Hematopoietic multipotent progenitor cell treated with erythropoietin and hydrocortisone succinate and interleukin-3 and kit ligand, for 15 days (in vitro differentiated cells): ENCODE data around the gene RARS1.

ENCODE experiments used
- DNase-seq: peaks from one replicate; pipeline ENCODE4 v3.0.0-alpha.2; 2015; ENCODE audit warnings: low spot score

The RARS1 gene

GRCh38 chr5:168486136-168486879, at the start of gene RARS1:
Gene RARS1, plus strand, starts transcription at chr5:168486471. Its CDS starts 28 bp downstream, at chr5:168486499.
- DNase-seq: peak; percentile 92

GRCh38 chr5:168438349-168438748, 47.9 kb upstream of the RARS1 start:
- DNase-seq: no peak

GRCh38 chr5:168443533-168443932, 42.7 kb upstream of the RARS1 start:
- no peak for DNase-seq

- no peak for DNase-seq
Observed at GRCh38 chr5:168443950-168444700, 42.1 kb upstream of the RARS1 start.

- no peak for DNase-seq
Observed at GRCh38 chr5:168446983-168447619, 39.2 kb upstream of the RARS1 start.

- no peak for DNase-seq
Observed at GRCh38 chr5:168447808-168448207, 38.5 kb upstream of the RARS1 start.

GRCh38 chr5:168449166-168449565, 37.1 kb upstream of the RARS1 start:
- no peak for DNase-seq

GRCh38 chr5:168451565-168451964, 34.7 kb upstream of the RARS1 start:
- no peak for DNase-seq

- DNase-seq: no peak
Observed at GRCh38 chr5:168455201-168455600, 31.1 kb upstream of the RARS1 start.

GRCh38 chr5:168457542-168457941, 28.7 kb upstream of the RARS1 start:
- DNase-seq: no peak

GRCh38 chr5:168460606-168461005, 25.7 kb upstream of the RARS1 start:
- no peak for DNase-seq

- DNase-seq: no peak
Observed at GRCh38 chr5:168463081-168463480, 23.2 kb upstream of the RARS1 start.

GRCh38 chr5:168464214-168464613, 22.1 kb upstream of the RARS1 start:
- no peak for DNase-seq

GRCh38 chr5:168464641-168465040, 21.6 kb upstream of the RARS1 start:
- DNase-seq: no peak

GRCh38 chr5:168467755-168468330, 18.4 kb upstream of the RARS1 start:
- DNase-seq: no peak

GRCh38 chr5:168468836-168469235, 17.4 kb upstream of the RARS1 start:
- DNase-seq: no peak

- no peak for DNase-seq
Observed at GRCh38 chr5:168469816-168470215, 16.5 kb upstream of the RARS1 start.

GRCh38 chr5:168471785-168472184, 14.5 kb upstream of the RARS1 start:
- no peak for DNase-seq

GRCh38 chr5:168472329-168472728, 13.9 kb upstream of the RARS1 start:
- no peak for DNase-seq

- DNase-seq: no peak
Observed at GRCh38 chr5:168474319-168474718, 12.0 kb upstream of the RARS1 start.

GRCh38 chr5:168477060-168477459, 9.2 kb upstream of the RARS1 start:
- no peak for DNase-seq

GRCh38 chr5:168479166-168479565, 7.1 kb upstream of the RARS1 start:
- DNase-seq: no peak

- DNase-seq: no peak
Observed at GRCh38 chr5:168480601-168481000, 5.7 kb upstream of the RARS1 start.
